ENCODE measurements around the gene TBC1D21. TPM values are rescaled to one million over a fixed set of nuclear protein-coding genes. Genes with fewer than 3 reads are reported as not detected.

The TBC1D21 gene
- total RNA-seq, 2 donors from 2014 or later, result not detected

DNA sequence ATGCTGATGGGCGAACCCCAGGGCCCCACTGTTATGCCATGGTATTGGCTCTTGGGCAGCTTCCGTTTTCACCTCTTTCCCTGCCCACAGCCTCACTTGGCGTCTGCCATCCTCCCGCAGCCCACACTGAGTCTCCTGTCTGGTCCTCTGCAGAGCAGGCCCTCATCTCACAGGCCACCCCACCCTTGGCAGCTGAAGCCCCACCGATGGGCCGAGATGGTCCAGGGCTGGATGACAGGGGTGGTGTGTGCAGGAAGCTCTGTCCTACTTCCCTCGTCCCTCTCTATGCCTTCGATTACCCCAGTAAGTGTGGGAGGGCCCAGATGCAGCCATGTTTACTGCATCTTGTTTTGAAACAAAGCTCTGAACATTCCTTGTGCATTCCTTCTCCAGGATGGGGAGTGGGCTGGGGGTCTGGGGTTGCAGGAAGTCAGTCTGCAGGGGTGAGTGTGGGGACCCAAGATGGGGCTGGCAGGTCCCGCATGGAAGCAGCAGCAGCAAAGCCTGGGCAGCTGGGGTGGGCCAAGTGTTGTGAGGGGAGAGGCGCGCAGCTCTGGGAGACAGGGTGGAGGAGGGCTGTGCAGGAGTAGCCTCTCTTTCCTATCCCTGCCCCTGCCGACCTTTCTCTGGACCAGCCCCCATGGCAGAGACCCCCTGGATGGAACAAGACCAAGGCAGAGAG lies 20.9 kb downstream of the TBC1D21 start:
- no peak for TF ChIP-seq POLR2A (IDR thresholded peaks at IDR 0.05)
- TF ChIP-seq, protein P1, sequence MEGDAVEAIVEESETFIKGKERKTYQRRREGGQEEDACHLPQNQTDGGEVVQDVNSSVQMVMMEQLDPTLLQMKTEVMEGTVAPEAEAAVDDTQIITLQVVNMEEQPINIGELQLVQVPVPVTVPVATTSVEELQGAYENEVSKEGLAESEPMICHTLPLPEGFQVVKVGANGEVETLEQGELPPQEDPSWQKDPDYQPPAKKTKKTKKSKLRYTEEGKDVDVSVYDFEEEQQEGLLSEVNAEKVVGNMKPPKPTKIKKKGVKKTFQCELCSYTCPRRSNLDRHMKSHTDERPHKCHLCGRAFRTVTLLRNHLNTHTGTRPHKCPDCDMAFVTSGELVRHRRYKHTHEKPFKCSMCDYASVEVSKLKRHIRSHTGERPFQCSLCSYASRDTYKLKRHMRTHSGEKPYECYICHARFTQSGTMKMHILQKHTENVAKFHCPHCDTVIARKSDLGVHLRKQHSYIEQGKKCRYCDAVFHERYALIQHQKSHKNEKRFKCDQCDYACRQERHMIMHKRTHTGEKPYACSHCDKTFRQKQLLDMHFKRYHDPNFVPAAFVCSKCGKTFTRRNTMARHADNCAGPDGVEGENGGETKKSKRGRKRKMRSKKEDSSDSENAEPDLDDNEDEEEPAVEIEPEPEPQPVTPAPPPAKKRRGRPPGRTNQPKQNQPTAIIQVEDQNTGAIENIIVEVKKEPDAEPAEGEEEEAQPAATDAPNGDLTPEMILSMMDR (IDR thresholded peaks at IDR 0.05), result no peak
- Histone ChIP-seq H3K27ac (no peak overlapping the region), H3K36me3 (replicated peaks in 1 of 2; ENCODE audit: insufficient read depth in 1 of 2, low read depth in 2 of 2) (no peaks in the 10 kb centered on the region), H3K27me3 (no peaks in the 10 kb centered on the region), H3K4me1 (no peaks in the 10 kb centered on the region), H3K4me3 (no peak overlapping the region), H3K9me3 (peaks cover 0 to 7% (median 0%) of the 10 kb centered on the region in 3 donors)
- ATAC-seq, result no peak
- DNase-seq, result no peak
- 62 to 73% methylated on average over 12 of the region's 12 CpGs for WGBS, 2 donors
- intact Hi-C loops (cut with DNase I), result no loop called here

DNA sequence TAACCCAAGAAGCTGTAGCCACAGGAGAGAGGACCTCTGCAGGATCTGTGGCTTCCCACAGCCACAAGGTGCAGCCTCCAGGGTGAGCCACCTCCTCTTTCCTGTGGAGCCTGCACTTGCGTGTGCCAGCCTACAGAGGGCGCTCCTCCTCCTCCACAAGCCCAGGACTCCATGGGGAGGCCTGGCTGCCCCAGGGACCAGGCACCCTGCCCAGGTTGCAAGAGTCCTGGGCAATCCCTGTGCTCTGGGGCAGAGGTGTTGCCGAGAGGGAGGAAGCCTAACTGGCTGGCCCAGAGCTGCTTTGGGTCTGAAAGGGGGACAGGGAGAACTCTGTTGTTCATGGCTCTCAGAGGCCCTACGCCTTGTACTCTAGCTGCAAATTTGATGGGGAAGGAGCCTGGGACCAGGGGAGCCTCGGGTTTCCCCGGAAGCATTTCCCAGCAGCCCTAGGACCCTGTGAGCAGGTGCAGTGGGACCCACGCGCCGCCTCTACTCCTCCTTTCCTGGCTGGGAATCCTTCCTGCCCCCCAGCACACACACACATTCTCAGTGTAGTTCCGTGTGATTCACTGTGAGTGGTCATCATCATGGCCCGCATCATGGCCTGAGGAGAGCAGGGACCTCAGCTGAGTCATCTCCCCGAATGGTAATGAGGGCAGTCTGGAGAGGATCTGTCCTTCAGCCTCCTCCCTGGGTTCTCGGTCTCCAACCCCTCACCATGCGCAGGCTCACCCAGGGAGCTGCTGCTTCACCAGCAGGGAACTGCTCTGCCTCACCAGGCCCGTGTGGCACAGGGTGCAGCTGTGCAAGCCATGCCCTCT lies 24.3 kb downstream of the TBC1D21 start:
- H3K9me3 ChIP-seq, result no peaks in the 10 kb centered on the region
- DNase-seq, result peak; percentile 24 to 44 (median 33)
- H3K36me3 ChIP-seq (replicated peaks in 1 of 2; ENCODE audit: insufficient read depth in 1 of 2, low read depth in 2 of 2), result no peaks in the 10 kb centered on the region
- WGBS, 2 donors, result 74 to 88% methylated on average over 8 to 15 of the region's 15 CpGs
- no peak overlapping the region for H3K27ac ChIP-seq
- TF ChIP-seq POLR2A (IDR thresholded peaks at IDR 0.05), result no peak
- TF ChIP-seq, protein P1 (IDR thresholded peaks at IDR 0.05), result peak in 6 of 7 experiments; percentile 32 to 55 (median 50)
- no peak overlapping the region for H3K4me3 ChIP-seq
- no peaks in the 10 kb centered on the region for H3K4me1 ChIP-seq
- no peaks in the 10 kb centered on the region for H3K27me3 ChIP-seq
- peak; percentile 50 for ATAC-seq
- intact Hi-C loops (cut with DNase I), result no loop called here

DNA sequence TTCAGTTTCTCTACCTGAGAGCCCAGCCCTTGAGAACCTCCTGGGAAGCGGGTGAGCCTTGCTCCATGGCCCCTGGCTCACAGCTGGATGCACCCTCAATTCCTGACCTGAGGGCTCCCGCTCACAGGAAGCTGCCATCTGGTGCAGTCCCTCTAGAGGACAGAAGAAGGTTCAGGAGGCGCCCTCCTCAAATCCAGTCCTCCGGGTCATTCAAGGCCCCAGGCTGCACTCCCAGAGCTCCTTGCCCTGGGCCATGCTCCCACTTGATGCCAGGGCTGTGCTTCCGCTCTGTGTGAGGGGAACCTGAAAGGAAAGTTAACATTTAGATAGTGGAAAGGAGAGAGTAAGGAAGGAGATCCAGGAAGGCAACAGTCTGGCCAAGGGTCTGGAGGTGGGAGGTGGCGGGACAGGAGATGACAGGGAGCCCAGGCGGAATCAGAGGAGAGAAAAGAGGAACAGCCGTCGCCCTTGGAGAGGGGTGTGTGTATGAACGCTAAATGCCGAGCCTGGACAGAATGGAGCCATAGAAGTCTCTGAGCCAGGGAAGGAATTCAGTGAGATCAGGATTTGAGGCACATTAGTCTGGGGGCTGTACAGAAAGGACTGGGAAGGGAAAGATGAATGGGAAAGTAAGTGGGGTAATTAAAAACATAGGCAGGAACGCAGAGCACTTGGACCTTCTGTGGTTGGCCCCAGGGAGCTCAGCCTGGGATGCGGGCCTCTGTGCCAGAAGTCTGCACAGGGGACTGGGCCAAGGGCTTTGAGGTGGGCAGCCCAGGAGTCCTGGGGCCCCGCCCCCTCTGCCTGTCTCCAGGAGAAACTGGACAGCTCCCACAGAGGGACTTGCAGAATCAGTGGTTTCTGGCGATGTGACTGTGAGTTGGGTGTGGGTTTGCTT lies 26.1 kb downstream of the TBC1D21 start:
- H3K4me1 ChIP-seq, result no peaks in the 10 kb centered on the region
- no peaks in the 10 kb centered on the region for H3K36me3 ChIP-seq (replicated peaks in 1 of 2; ENCODE audit: insufficient read depth in 1 of 2, low read depth in 2 of 2)
- no peak overlapping the region for H3K4me3 ChIP-seq
- no peak overlapping the region for H3K27ac ChIP-seq
- no peaks in the 10 kb centered on the region for H3K9me3 ChIP-seq
- ATAC-seq (no peak), DNase-seq (no peak)
- 55 to 63% methylated on average over 13 to 15 of the region's 15 CpGs for WGBS, 2 donors
- no peaks in the 10 kb centered on the region for H3K27me3 ChIP-seq
- TF ChIP-seq, protein P1 (IDR thresholded peaks at IDR 0.05), result no peak
- TF ChIP-seq POLR2A (IDR thresholded peaks at IDR 0.05), result no peak
- intact Hi-C loops (cut with DNase I), result no loop called here

DNA sequence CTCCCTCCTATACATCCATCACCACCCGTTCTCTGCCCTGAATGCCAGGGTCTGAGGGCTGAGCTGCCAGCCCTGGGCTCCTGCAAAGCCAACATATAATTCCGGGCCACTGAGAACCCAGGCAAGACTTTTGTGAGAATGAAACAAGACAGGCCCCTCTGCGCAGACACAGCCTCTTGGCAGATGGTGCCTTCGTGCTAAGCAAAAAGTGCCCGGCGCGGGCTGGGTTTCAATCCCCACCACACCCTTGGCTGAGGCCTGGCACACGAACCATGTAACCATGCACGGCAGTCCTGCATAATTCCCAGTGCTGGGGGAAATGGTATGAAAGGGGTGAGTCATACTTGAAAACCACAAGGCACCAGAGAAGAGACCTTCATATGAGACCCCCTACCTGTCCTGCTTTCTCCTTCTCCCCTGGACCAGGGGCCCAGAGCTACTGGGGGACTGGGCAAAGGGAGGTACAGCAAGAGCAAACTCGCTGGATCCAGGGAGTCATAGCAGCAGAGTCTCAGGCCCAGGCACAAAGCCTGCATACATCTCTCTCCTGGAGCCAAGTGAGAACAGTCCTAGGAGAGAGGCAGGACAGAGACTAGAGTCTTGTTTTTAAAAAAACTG lies 26.8 kb downstream of the TBC1D21 start:
- 59 to 73% methylated on average over 10 of the region's 10 CpGs for WGBS, 2 donors
- Histone ChIP-seq H3K27me3 (no peaks in the 10 kb centered on the region), H3K36me3 (replicated peaks in 1 of 2; ENCODE audit: insufficient read depth in 1 of 2, low read depth in 2 of 2) (no peaks in the 10 kb centered on the region), H3K9me3 (no peaks in the 10 kb centered on the region), H3K4me3 (no peak overlapping the region), H3K4me1 (no peaks in the 10 kb centered on the region), H3K27ac (no peak overlapping the region)
- no peak for TF ChIP-seq POLR2A (IDR thresholded peaks at IDR 0.05)
- TF ChIP-seq, protein P1 (IDR thresholded peaks at IDR 0.05), result no peak
- no peak for DNase-seq
- no peak for ATAC-seq
- intact Hi-C loops (cut with DNase I), result no loop called here

Data from body of pancreas (tissue), 4 donors.